Stimulated activated CD8-positive, alpha-beta memory T cell treated with anti-CD3 and anti-CD28 coated beads, Interleukin-15, amount 100 ng/mL, for 24 hours (primary cell): ENCODE data around the gene SMIM15.
"Not testable (repeated sequence)": the region's sequence is repeated elsewhere in the genome, so short reads cannot be mapped to it uniquely, and the experiment has no call there.

Experiments used
- DNase-seq: peaks from one replicate; pipeline ENCODE4 v3.0.0-alpha.2; 2020; ENCODE audit warnings: low read depth

The SMIM15 gene

GRCh38 chr5:61162010-61162831 lies at the start of gene SMIM15:
Gene SMIM15 (minus strand): TSS chr5:61162468. CDS start chr5:61160171, 2,297 bp downstream.
- DNase-seq = peak; percentile 61

DNA sequence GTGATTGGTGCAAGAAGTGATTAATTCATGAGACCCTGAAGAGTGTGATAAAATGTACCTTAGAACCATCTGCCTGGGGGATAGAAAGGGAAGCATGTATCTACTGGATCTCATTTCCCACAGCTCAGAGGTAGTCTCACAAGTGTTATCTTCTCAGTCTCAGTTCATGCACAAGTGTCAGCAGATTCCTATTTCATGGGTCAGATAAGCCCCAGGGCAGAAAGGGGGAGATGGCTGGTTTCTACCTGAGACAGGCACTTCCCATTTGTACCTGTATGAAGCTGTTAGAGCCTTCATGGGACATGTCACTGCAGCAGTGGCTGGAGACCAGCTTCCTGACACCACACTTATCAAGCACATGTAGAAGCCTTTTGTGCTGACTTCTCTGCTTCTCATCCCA lies 45.6 kb upstream of the SMIM15 start:
- no peak for DNase-seq

- no peak for DNase-seq
Observed at GRCh38 chr5:61205013-61205412, 42.7 kb upstream of the SMIM15 start.

- no peak for DNase-seq
Observed at GRCh38 chr5:61202213-61202612, 39.9 kb upstream of the SMIM15 start.

- DNase-seq = no peak
Observed at GRCh38 chr5:61200582-61201155, 38.4 kb upstream of the SMIM15 start.

DNA sequence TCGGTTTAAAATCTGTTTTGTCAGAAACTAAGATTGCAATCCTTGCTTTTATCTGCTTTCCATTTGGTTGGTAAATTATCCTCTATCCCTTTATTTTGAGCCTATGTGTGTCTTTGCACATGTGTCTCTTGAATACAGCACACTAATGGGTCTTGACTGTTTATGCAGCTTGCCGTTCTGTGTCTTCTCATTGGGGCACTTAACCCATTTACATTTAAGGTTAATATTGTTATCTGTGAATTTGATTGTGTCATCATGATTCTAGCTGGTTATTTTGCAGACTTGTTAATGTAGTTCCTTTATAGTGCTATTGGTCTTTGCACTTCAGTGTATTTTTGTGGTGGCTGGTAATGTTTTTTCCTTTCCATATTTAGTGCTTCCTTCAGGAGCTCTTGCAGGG lies 36.3 kb upstream of the SMIM15 start:
- no peak for DNase-seq

DNA sequence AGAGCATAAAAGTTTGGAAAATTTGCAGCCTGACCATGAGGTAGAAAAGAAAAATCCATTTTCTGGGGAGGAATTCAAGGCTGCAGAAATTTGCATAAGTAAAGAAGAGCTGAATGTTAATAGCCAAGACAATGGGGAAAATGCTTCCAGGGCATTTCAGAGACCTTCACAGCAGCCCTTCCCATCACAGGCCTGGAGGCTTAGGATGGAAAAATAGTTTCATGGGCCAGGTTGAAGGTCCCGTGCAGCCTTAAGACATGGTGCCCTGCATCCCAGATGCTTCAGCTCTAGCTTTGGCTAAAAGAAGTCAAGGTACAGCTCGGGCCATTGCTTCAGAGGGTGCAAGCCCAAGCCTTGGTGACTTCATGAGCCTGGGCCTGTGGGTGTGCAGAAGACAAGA lies 25.6 kb upstream of the SMIM15 start:
- not testable (repeated sequence) for DNase-seq

DNA sequence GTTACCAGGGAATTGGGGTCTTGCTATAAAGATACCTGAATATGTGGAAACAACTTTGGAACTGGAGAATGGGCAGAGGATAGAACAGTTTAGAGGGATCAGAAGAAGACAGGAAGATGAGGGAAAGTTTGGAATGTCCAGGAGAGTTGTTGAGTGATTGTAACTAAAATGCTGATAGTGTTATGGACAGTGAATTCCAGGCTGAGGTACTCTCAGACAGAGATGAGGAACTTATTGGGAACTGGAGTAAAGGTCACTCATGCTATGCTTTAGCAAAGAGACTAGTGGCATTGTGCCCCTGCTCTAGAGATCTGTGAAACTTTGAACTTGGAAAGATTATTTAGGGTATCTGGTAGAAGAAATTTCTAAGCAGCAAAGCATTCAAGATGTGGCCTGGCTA lies 25.1 kb upstream of the SMIM15 start:
- not testable (repeated sequence) for DNase-seq

- DNase-seq = no peak
Observed at GRCh38 chr5:61186634-61187033, 24.4 kb upstream of the SMIM15 start.

- DNase-seq = no peak
Observed at GRCh38 chr5:61184708-61185107, 22.4 kb upstream of the SMIM15 start.

- no peak for DNase-seq
Observed at GRCh38 chr5:61183538-61183937, 21.3 kb upstream of the SMIM15 start.

GRCh38 chr5:61182449-61182848 lies 20.2 kb upstream of the SMIM15 start:
- DNase-seq = no peak

DNA sequence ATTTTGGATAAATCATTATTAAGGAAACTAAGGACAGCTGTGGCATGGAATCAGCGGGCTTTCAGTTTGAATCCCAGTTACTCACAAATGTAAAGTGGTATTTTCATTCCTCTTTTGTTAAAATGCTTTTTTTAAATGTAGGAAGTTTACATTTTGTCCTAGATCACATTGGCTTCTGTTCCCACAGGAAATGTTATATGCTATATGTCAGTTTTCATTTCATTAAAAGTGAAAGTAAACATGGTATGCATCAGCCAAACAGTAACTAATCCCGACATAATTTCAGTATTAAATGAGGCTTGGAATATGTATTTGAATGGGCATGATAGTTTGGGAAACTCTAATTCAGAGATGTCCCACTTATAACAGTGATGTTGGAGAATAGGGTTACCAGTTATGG lies 18.6 kb upstream of the SMIM15 start:
- DNase-seq = no peak

- DNase-seq = no peak
Observed at GRCh38 chr5:61178702-61179101, 16.4 kb upstream of the SMIM15 start.

- DNase-seq = no peak
Observed at GRCh38 chr5:61177716-61178115, 15.4 kb upstream of the SMIM15 start.

GRCh38 chr5:61177070-61177469 lies 14.8 kb upstream of the SMIM15 start:
- no peak for DNase-seq

DNA sequence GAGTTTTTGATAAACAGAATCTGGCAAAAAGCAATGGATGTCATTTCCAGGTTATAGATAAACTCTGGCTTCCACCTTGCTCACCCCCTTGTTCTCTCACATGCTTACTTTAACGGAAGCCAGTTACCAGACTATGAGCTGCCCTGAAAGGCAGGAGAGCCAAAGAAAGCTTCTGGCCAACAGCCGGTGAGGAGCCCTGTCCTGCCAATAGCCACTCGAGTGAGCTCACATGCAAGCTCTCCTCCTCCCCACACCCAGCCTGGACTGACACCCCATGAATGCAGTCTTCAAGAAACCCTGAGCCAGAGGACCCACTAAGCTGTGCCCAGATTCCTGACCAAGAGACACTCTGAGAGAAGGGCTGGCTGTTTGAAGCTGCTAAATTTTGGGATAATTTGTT lies 14.4 kb upstream of the SMIM15 start:
- DNase-seq = no peak

DNA sequence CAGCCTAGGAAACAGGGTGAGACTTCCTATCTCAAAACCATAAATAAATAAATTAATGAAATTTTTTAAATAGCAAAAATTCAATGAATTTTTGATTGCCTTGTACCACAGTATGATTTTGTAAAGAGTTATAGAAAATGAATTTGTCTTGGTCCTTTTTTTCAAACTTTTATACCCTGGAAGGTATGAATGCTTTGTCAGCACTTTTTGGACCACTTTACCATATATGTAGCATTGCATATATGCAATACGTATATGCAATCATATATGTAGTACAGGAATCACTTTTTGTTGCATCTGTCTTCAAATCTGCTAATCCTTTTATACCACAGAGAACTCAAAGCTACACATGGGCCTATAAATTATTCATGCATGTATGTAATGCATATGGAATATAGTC lies 9.2 kb upstream of the SMIM15 start:
- DNase-seq = no peak

DNA sequence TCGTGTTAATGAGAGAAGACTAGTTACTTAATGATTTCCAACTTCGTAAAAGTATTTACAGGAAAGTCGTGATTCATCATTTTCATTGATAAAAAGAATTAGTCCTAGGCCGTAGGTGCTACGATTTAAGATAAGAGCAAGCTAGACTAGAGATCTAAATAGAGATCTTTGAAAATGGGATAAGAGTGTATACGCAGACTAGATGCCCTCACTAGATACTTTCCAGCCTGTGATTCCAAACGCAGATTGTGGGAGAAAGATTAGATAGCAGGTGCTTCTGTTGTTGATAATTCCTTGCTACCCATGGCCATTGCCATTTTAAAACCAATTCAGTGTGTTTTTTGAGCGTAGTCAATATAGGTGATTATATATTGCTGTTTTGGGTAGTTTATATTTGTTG lies 6.7 kb upstream of the SMIM15 start:
- no peak for DNase-seq

- DNase-seq = no peak
Observed at GRCh38 chr5:61167382-61167781, 5.1 kb upstream of the SMIM15 start.

- DNase-seq = no peak
Observed at GRCh38 chr5:61163905-61164304, 1.6 kb upstream of the SMIM15 start.

- DNase-seq = no peak
Observed at GRCh38 chr5:61162832-61163567, 732 bp upstream of the SMIM15 start.

DNA sequence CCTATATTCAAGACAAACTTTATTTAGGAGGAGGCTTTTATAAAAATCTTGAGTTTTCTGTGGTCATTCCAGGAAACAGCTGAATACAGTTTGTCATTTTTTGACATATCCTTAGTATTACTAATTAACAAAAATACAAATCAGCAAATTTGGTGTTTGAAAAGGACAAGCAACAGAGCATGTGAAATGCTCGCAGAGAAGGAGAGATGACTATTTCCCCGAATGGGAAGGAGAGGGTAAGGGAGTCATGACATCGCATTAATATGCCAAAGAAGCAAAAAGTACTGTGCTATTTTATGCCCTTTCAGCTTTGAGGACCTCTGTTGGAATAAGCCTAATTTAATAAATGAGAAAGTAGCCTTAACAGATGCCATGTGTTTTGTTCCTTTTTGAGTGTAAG lies 1.8 kb downstream of the SMIM15 start:
- DNase-seq = no peak
